ENCODE measurements around the gene RIMKLA. TPM values are rescaled to one million over a fixed set of nuclear protein-coding genes. Genes with fewer than 3 reads are reported as not detected.

The RIMKLA gene, protein sequence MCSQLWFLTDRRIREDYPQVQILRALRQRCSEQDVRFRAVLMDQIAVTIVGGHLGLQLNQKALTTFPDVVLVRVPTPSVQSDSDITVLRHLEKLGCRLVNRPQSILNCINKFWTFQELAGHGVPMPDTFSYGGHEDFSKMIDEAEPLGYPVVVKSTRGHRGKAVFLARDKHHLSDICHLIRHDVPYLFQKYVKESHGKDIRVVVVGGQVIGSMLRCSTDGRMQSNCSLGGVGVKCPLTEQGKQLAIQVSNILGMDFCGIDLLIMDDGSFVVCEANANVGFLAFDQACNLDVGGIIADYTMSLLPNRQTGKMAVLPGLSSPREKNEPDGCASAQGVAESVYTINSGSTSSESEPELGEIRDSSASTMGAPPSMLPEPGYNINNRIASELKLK
- 1 to 10 TPM; 1.2 TPM for total RNA-seq

DNA sequence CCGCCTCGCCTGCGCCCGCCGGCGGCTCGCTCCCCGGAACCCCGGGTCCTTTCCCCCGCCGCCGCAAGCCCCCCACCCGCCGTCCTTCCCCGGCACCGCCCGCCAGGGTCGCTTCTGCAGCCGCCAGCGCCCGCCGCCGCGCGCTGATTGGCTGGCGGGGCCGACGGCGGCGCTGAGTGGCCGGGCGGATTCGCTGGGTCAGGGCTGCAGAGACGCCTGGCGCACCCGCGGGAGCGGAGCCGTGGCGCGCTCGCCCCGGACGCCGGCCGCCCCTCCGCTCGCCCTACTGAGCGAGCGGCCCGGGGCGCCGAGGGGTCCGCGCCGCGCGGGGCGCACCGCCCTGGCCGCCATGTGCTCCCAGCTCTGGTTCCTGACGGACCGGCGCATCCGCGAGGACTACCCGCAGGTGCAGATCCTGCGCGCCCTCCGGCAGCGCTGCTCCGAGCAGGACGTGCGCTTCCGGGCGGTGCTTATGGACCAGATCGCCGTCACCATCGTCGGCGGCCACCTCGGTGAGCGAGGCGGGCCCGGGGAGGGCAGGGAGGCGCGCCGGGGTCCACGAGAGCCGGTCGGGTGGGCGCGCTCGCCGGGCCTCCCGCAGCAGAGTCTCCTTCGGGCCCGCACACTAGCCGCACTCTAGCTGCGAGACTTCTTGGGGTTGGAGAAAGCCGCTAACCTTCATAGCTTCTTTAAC is at the start of gene RIMKLA:
RIMKLA (plus strand) TSS at position 207 of the 694 bp plus-strand sequence; CDS start at position 350, 143 bp downstream.
- DNase-seq = peak; percentile 52
- intact Hi-C loops (cut with micrococcal nuclease) = no loop called here
- Mint-ChIP-seq H3K27me3 (ENCODE audit: low read depth) (peaks cover 39% of the 10 kb centered on the region), H3K36me3 (ENCODE audit: low read depth) (no peaks in the 10 kb centered on the region), H3K4me3 (peak within 1 kb of the TSS; percentile 68), H3K4me1 (ENCODE audit: low read depth) (peaks cover 2% of the 10 kb centered on the region), H3K9me3 (no peaks in the 10 kb centered on the region), H3K27ac (no peak within 1 kb of the TSS)
- CTCF ChIA-PET = no interaction called here

DNA sequence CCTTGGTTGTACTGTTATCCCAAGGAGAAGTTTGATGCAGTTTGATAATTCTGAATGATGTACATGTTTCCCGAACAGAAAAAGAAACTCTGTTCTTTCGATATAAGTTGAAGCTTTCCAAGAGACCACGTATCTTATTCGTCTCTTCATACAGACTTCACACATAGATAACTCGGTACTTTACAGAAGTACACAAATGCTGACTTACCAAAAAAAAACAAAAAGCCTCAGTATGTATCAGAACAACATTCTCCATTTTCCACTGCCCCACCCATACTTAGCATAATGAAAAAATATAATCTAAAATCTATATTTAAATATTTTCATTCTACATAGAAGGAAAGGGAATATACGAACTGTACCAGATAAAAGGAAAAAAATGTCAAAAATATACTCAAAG is 47.7 kb upstream of the RIMKLA start:
- Mint-ChIP-seq H3K27ac (no peak overlapping the region), H3K36me3 (ENCODE audit: low read depth) (peaks cover 2% of the 10 kb centered on the region), H3K27me3 (ENCODE audit: low read depth) (no peaks in the 10 kb centered on the region), H3K9me3 (no peaks in the 10 kb centered on the region), H3K4me3 (no peak overlapping the region), H3K4me1 (ENCODE audit: low read depth) (peaks cover 54% of the 10 kb centered on the region)
- no peak for DNase-seq
- intact Hi-C loops (cut with micrococcal nuclease) = loop anchor here (1.0 kb wide), 1 partner anchor 50 kb away; no protein-coding TSS in a partner anchor
- CTCF ChIA-PET = interaction anchor here (1.5 kb wide), 1 partner anchor 158 kb away, joined by 3 read pairs; no protein-coding TSS in a partner anchor

- Mint-ChIP-seq H3K4me1 (ENCODE audit: low read depth) (peaks cover 49% of the 10 kb centered on the region), H3K27ac (peak overlapping the region; percentile 86), H3K36me3 (ENCODE audit: low read depth) (peaks cover 2% of the 10 kb centered on the region), H3K9me3 (no peaks in the 10 kb centered on the region), H3K4me3 (peak overlapping the region; percentile 92), H3K27me3 (ENCODE audit: low read depth) (no peaks in the 10 kb centered on the region)
- intact Hi-C loops (cut with micrococcal nuclease) = loop anchor here (1.0 to 2.0 kb wide), 3 partner anchors 50 to 349 kb away; partner anchors contain the start of genes PPCS, YBX1 and ZMYND12
- DNase-seq = no peak
- CTCF ChIA-PET = interaction anchor here (0.7 to 1.1 kb wide), 2 partner anchors 119 to 151 kb away, joined by 3 read pairs; no protein-coding TSS in a partner anchor
These were observed 46.8 kb upstream of the RIMKLA start for GRCh38 chr1:42333662-42334239.

GRCh38 chr1:42334240-42335049 is 46.1 kb upstream of the RIMKLA start:
- Mint-ChIP-seq H3K4me3 (peak overlapping the region; percentile 92), H3K9me3 (no peaks in the 10 kb centered on the region), H3K27me3 (ENCODE audit: low read depth) (no peaks in the 10 kb centered on the region), H3K4me1 (ENCODE audit: low read depth) (peaks cover 45% of the 10 kb centered on the region), H3K27ac (peak overlapping the region; percentile 86), H3K36me3 (ENCODE audit: low read depth) (peaks cover 2% of the 10 kb centered on the region)
- intact Hi-C loops (cut with micrococcal nuclease) = loop anchor here (1.0 to 5.0 kb wide), 4 partner anchors 122 to 483 kb away; partner anchors contain the start of genes ERMAP, PPCS, SVBP and YBX1
- peak; percentile 50 for DNase-seq
- CTCF ChIA-PET = interaction anchor here (1.1 kb wide), 1 partner anchor 152 kb away, joined by 3 read pairs; no protein-coding TSS in a partner anchor

DNA sequence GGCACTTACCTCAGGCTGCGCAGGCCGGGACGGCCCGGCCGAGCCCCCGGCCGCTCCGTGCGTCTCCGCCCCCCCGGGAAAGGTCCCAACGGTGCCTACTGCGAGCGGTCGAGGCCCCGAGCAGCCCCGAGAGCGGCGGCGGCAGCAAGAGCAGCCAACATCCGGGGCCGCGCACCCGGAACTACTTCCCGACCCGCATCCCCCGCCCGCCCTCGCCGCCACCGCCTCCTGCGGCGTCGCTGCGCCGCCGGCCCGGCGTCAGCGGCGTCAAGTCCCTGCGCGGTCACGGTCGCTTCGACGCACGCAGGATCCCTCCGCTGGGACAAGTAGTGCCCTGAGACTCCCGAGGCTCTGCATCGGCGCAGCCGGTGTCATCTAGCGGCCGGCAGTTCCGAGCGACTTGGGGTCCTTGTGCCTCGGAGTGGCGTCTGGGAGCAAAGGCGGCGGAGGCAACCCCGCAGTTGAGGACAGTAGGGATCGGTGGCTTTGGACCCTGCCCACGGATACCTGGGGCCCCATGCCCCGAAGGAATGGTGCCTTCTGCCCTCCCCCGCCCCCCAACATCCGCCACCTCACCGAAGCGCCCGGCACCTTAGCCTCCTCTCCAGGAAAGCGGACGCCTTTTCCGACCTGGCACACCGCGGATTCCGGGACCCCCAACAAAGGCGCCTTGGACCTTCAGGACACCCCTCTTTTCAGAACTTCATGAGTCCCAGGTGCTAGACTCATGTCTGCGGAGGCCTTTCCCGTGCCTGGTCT is 45.4 kb upstream of the RIMKLA start, which contains the start of gene FOXJ3:
FOXJ3 (minus strand) TSS at position 186 of the 759 bp plus-strand sequence. CDS start 24,142 bp downstream, outside the sequence.
- Mint-ChIP-seq H3K27me3 (ENCODE audit: low read depth) (no peaks in the 10 kb centered on the region), H3K4me3 (peak within 1 kb of the TSS; percentile 92), H3K27ac (peak within 1 kb of the TSS; percentile 88), H3K4me1 (ENCODE audit: low read depth) (peaks cover 39% of the 10 kb centered on the region), H3K36me3 (ENCODE audit: low read depth) (peaks cover 2% of the 10 kb centered on the region), H3K9me3 (no peaks in the 10 kb centered on the region)
- intact Hi-C loops (cut with micrococcal nuclease) = loop anchor here (1.0 to 5.0 kb wide), 4 partner anchors 122 to 482 kb away; partner anchors contain the start of genes ERMAP, PPCS, SVBP and YBX1
- DNase-seq = peak; percentile 93
- CTCF ChIA-PET = interaction anchor here (0.6 kb wide), 1 partner anchor 53 kb away, joined by 3 read pairs; no protein-coding TSS in a partner anchor

GRCh38 chr1:42335809-42336518 is 44.6 kb upstream of the RIMKLA start:
- CTCF ChIA-PET = interaction anchor here (0.6 to 0.7 kb wide), 2 partner anchors 53 to 160 kb away, joined by 3 read pairs; no protein-coding TSS in a partner anchor
- DNase-seq = peak; percentile 18
- intact Hi-C loops (cut with micrococcal nuclease) = loop anchor here (1.0 to 5.0 kb wide), 4 partner anchors 121 to 481 kb away; partner anchors contain the start of genes ERMAP, PPCS, SVBP and YBX1
- peak overlapping the region; percentile 88 for H3K27ac Mint-ChIP-seq
- H3K4me3 Mint-ChIP-seq = peak overlapping the region; percentile 86
- no peaks in the 10 kb centered on the region for H3K27me3 Mint-ChIP-seq (ENCODE audit: low read depth)
- H3K9me3 Mint-ChIP-seq = no peaks in the 10 kb centered on the region
- peaks cover 31% of the 10 kb centered on the region for H3K4me1 Mint-ChIP-seq (ENCODE audit: low read depth)
- no peaks in the 10 kb centered on the region for H3K36me3 Mint-ChIP-seq (ENCODE audit: low read depth)

GRCh38 chr1:42336978-42337377 is 43.6 kb upstream of the RIMKLA start:
- no peaks in the 10 kb centered on the region for H3K36me3 Mint-ChIP-seq (ENCODE audit: low read depth)

DNA sequence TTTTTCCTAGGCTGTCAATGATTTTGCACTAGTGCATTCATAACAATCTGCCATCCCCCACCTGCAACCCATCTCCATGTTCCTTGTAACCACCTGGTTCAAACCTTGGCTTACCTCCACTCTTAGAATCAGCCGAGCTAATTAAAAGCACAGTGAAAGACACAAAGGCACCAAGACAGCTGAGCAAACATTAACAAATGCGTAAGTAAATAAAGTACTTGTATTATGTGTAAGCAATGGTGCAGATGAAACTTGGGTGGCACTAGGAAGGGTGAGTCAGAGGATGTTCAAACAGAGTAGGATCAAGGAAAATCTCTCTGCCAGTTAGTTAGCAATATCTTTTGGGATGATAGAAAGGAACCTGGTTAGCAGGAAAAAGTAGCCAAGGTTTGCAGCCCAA is 40.5 kb upstream of the RIMKLA start:
- H3K4me3 Mint-ChIP-seq = no peak overlapping the region
- no peak overlapping the region for H3K27ac Mint-ChIP-seq
- H3K4me1 Mint-ChIP-seq (ENCODE audit: low read depth) = peaks cover 7% of the 10 kb centered on the region
- intact Hi-C loops (cut with micrococcal nuclease) = no loop called here
- DNase-seq = no peak
- CTCF ChIA-PET = interaction anchor here (1.7 kb wide), 1 partner anchor 166 kb away, joined by 3 read pairs; no protein-coding TSS in a partner anchor
- H3K9me3 Mint-ChIP-seq = no peaks in the 10 kb centered on the region
- no peaks in the 10 kb centered on the region for H3K36me3 Mint-ChIP-seq (ENCODE audit: low read depth)
- H3K27me3 Mint-ChIP-seq (ENCODE audit: low read depth) = no peaks in the 10 kb centered on the region

More at GRCh38 chr1:42336978-42337377, 43.6 kb upstream of the RIMKLA start:
- CTCF ChIA-PET = interaction anchor here (0.6 to 0.7 kb wide), 3 partner anchors 78 to 231 kb away, joined by 3 read pairs; no protein-coding TSS in a partner anchor
- Mint-ChIP-seq H3K27ac (no peak overlapping the region), H3K4me1 (ENCODE audit: low read depth) (peaks cover 26% of the 10 kb centered on the region), H3K4me3 (no peak overlapping the region), H3K9me3 (no peaks in the 10 kb centered on the region), H3K27me3 (ENCODE audit: low read depth) (no peaks in the 10 kb centered on the region)
- intact Hi-C loops (cut with micrococcal nuclease) = loop anchor here (5.0 kb wide), 1 partner anchor 480 kb away; the partner anchor contains the start of genes ERMAP and SVBP
- DNase-seq = no peak

DNA sequence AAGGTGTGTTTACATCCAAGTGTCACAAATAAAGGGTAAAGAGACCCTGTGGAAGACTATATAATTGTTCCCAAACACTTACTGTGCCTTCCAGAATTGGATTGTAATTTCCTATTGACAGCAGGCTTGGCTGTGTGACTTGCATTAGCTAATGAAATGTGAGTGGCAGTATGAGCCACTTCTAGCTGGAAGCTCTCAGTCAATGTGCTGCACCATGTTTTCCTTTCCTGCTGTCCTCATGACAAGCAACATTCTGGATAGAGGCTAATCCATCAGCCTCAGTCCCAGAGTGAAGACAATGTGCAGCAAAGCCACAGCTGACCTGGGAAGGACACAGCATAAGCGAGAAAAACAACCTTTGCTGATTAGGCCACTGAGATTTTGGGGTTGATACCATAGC is 39.7 kb upstream of the RIMKLA start:
- no peak overlapping the region for H3K4me3 Mint-ChIP-seq
- H3K9me3 Mint-ChIP-seq = no peaks in the 10 kb centered on the region
- no peak overlapping the region for H3K27ac Mint-ChIP-seq
- intact Hi-C loops (cut with micrococcal nuclease) = no loop called here
- no peak for DNase-seq
- no peaks in the 10 kb centered on the region for H3K27me3 Mint-ChIP-seq (ENCODE audit: low read depth)
- H3K4me1 Mint-ChIP-seq (ENCODE audit: low read depth) = peaks cover 5% of the 10 kb centered on the region
- no peaks in the 10 kb centered on the region for H3K36me3 Mint-ChIP-seq (ENCODE audit: low read depth)
- CTCF ChIA-PET = interaction anchor here (0.6 to 1.7 kb wide), 3 partner anchors 133 to 732 kb away, joined by 3 read pairs; no protein-coding TSS in a partner anchor

DNA sequence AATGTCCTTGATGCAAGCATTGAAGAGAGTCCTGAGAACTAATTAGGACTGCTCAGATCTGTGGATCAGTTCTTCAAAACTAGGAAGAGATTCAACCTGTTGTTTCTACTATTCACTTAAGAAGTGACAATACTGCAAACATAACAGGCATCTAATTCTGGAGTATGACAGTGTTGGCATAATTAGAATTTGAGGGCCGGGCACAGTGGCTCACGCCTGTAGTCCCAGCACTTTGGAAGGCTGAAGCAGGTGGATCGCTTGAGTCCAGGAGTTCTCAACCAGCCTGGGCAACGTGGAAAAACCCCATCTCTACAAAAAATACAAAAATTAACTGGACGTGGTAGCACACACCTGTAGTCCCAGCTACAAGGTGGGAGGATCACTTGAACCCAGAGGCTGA is 37.5 kb upstream of the RIMKLA start:
- CTCF ChIA-PET = no interaction called here
- H3K4me1 Mint-ChIP-seq (ENCODE audit: low read depth) = no peaks in the 10 kb centered on the region
- H3K27me3 Mint-ChIP-seq (ENCODE audit: low read depth) = peaks cover 2% of the 10 kb centered on the region
- H3K36me3 Mint-ChIP-seq (ENCODE audit: low read depth) = no peaks in the 10 kb centered on the region
- intact Hi-C loops (cut with micrococcal nuclease) = no loop called here
- H3K27ac Mint-ChIP-seq = no peak overlapping the region
- no peaks in the 10 kb centered on the region for H3K9me3 Mint-ChIP-seq
- no peak for DNase-seq
- no peak overlapping the region for H3K4me3 Mint-ChIP-seq
